DOHH2 (cell line): ENCODE measurements around the gene C11orf42.

Experiments used
- H3F3A ChIP-seq: fragments of 200-600 bp; sonication (generic), shearing (Covaris generic); 2 replicates; pipeline ENCODE4 v1.6.0; 2016; ENCODE audit warnings: antibody characterized with exemption, mild to moderate bottlenecking; ENCODE audit not compliant: control insufficient read depth, insufficient read depth
- H3K27ac ChIP-seq: fragments of 200-600 bp; sonication (generic); 2 replicates; pipeline ENCODE4 v1.5.1; 2014; ENCODE audit warnings: low read depth, mild to moderate bottlenecking, low read length, moderate library complexity
- H3K27me3 ChIP-seq: fragments of 200-600 bp; sonication (generic); 2 replicates; pipeline ENCODE4 v1.6.1; 2014; ENCODE audit warnings: mild to moderate bottlenecking, low read length, mixed read lengths; ENCODE audit not compliant: control insufficient read depth
- H3K36me3 ChIP-seq: fragments of 200-600 bp; sonication (generic); 2 replicates; pipeline ENCODE4 v1.6.1; 2014; ENCODE audit warnings: mild to moderate bottlenecking, low read length, moderate library complexity, mixed read lengths; ENCODE audit not compliant: control insufficient read depth
- H3K4me1 ChIP-seq: fragments of 200-600 bp; sonication (generic); 2 replicates; pipeline ENCODE4 v1.6.1; 2014; ENCODE audit warnings: mild to moderate bottlenecking, low read length, mixed read lengths; ENCODE audit not compliant: control insufficient read depth
- H3K4me2 ChIP-seq: fragments of 200-600 bp; sonication (generic); 2 replicates; pipeline ENCODE4 v1.6.0; 2014; ENCODE audit warnings: mild to moderate bottlenecking, low read length, moderate library complexity
- H3K4me3 ChIP-seq: fragments of 200-600 bp; sonication (generic); 2 replicates; pipeline ENCODE4 v1.5.1; 2014; ENCODE audit warnings: mild to moderate bottlenecking, low read length, mixed read lengths
- H3K79me2 ChIP-seq: fragments of 200-600 bp; sonication (generic); 2 replicates; pipeline ENCODE4 v1.6.1; 2014; ENCODE audit warnings: mild to moderate bottlenecking, low read length, mixed read lengths; ENCODE audit not compliant: control insufficient read depth
- H3K9me2 ChIP-seq: fragments of 200-600 bp; sonication (generic); replicated peaks from 2 replicates; pipeline ENCODE4 v1.6.1; 2014; ENCODE audit warnings: mild to moderate bottlenecking, low read length, mixed read lengths; ENCODE audit not compliant: control insufficient read depth
- H3K9me3 ChIP-seq: fragments of 200-600 bp; sonication (generic); 2 replicates; pipeline ENCODE4 v1.6.1; 2014; ENCODE audit warnings: antibody characterized with exemption, low read length, mixed read lengths; ENCODE audit not compliant: control insufficient read depth, insufficient read depth
- H4K20me1 ChIP-seq: fragments of 200-600 bp; sonication (generic); 2 replicates; pipeline ENCODE4 v1.6.0; 2014; ENCODE audit warnings: low read depth, mild to moderate bottlenecking, antibody characterized with exemption, low read length, moderate library complexity; ENCODE audit not compliant: control insufficient read depth, insufficient read depth
- CTCF ChIP-seq: fragments of 200-600 bp; sonication (generic); IDR thresholded peaks from one replicate; pipeline ENCODE4 v1.5.1; 2014; ENCODE audit warnings: antibody characterized with exemption, mild to moderate bottlenecking, low read depth, low read length; ENCODE audit not compliant: poor library complexity, severe bottlenecking
- EZH2phosphoT487 ChIP-seq: fragments of 200-600 bp; sonication (generic); IDR thresholded peaks from 2 replicates; pipeline ENCODE4 v1.6.1; 2017; ENCODE audit warnings: borderline replicate concordance, mild to moderate bottlenecking, antibody characterized with exemption, low read length, moderate library complexity, mixed read lengths

C11orf42 gene

DNA sequence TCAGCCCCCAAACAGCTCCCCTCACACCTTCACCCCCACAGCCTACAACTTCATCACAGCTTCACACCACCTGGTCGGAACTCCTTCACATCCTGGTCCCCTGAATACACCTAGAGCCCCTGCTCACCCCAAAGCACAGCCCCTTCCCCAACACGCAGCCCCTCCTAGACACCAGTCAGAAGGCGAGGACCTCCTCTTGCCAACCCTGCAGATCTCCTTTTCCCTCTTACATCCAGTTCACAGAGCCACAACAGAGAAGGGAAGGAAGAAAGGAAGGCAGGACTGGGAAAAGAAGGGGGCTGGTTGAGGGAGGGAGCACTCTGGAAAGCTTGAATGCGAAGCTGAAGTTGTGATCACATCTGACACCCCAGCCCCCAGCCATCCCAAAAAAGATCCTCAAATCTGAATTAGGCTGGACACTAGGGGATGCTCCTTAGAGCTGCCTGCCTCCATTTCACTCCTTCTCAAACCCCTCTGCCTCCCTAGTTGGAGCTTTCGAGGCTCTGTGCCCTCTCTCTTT, 54.9 kb downstream of the C11orf42 start:
- Histone ChIP-seq H3K36me3 (no peaks in the 10 kb centered on the region), H3K4me1 (no peaks in the 10 kb centered on the region), H4K20me1 (no peaks in the 10 kb centered on the region), H3K79me2 (no peaks in the 10 kb centered on the region), H3K27ac (no peak overlapping the region), H3K27me3 (peaks cover 11% of the 10 kb centered on the region), H3K4me3 (no peak overlapping the region), H3F3A (no peaks in the 10 kb centered on the region), H3K4me2 (no peak overlapping the region), H3K9me3 (no peaks in the 10 kb centered on the region), H3K9me2 (no peaks in the 10 kb centered on the region)
- TF ChIP-seq CTCF (no peak), EZH2phosphoT487 (no peak)
